Prostate gland (tissue), 2 donors: ENCODE data around the gene MCM3AP.

Experiments used
- CTCF ChIP-seq, 4 experiments: fragments of 200-600 bp in 2 of 4; fragments of 450-650 bp in 2 of 4; sonication (generic) in 2 of 4; IDR thresholded peaks; 1 replicate in 3 of 4; 2 replicates in 1 of 4; pipeline ENCODE4 v1.5.1; 2016 to 2019; ENCODE audit warnings: antibody characterized with exemption in 4 of 4, mild to moderate bottlenecking in 2 of 4, moderate library complexity in 2 of 4
- POLR2A ChIP-seq: fragments of 450-650 bp; IDR thresholded peaks from one replicate; pipeline ENCODE4 v1.6.1; 2016; ENCODE audit warnings: antibody characterized with exemption, mild to moderate bottlenecking

GRCh38 chr21:46222436-46223116, 62.8 kb downstream of the MCM3AP start:
- TF ChIP-seq CTCF (IDR thresholded peaks at IDR 0.05) (no peak), POLR2A (no peak)
